Measurements from ENCODE around the gene FBXO39.
"Not testable (repeated sequence)": the region's sequence is repeated elsewhere in the genome, so short reads cannot be mapped to it uniquely, and the experiment has no call there.

The FBXO39 gene

GRCh38 chr17:6793748-6794493 is 17.9 kb downstream of the FBXO39 start:
- no peak for DNase-seq

- DNase-seq: no peak
Measured at GRCh38 chr17:6796017-6796886, 20.2 kb downstream of the FBXO39 start.

GRCh38 chr17:6796887-6797490 is 21.0 kb downstream of the FBXO39 start:
- DNase-seq: no peak

- no peak for DNase-seq
Measured at GRCh38 chr17:6797718-6798351, 21.8 kb downstream of the FBXO39 start.

- DNase-seq: no peak
Measured at GRCh38 chr17:6799738-6800137, 23.7 kb downstream of the FBXO39 start.

GRCh38 chr17:6800422-6801027 is 24.5 kb downstream of the FBXO39 start:
- DNase-seq: no peak

- no peak for DNase-seq
Measured at GRCh38 chr17:6811510-6811909, 35.5 kb downstream of the FBXO39 start.

- no peak for DNase-seq
Measured at GRCh38 chr17:6812295-6812694, 36.3 kb downstream of the FBXO39 start.

- no peak for DNase-seq
Measured at GRCh38 chr17:6815775-6816174, 39.8 kb downstream of the FBXO39 start.

GRCh38 chr17:6816368-6816767 is 40.4 kb downstream of the FBXO39 start:
- not testable (repeated sequence) for DNase-seq

- no peak for DNase-seq
Measured at GRCh38 chr17:6818938-6819337, 42.9 kb downstream of the FBXO39 start.

- DNase-seq: no peak
Measured at GRCh38 chr17:6823011-6823442, 47.0 kb downstream of the FBXO39 start.

- no peak for DNase-seq
Measured at GRCh38 chr17:6830383-6830986, 54.5 kb downstream of the FBXO39 start.

GRCh38 chr17:6831661-6832263 is 55.7 kb downstream of the FBXO39 start, which contains the start of gene TEKT1:
Gene TEKT1, minus strand, starts transcription at chr17:6831729. Its CDS starts 1,353 bp downstream, at chr17:6830376.
- no peak for DNase-seq

Data from activated gamma-delta T cell (primary cell).